GM13977 (cell line): ENCODE data around the gene KCNG1.

Experiments
- DNase-seq: peaks from one replicate; pipeline ENCODE4 v3.0.0; 2012; ENCODE audit warnings: low spot score
- in situ Hi-C: fragments of 300-500 bp; cut with MboI; formaldehyde crosslinking; loops from one replicate; pipeline ENCODE4 v1.12.0; 2022; ENCODE audit warnings: low sequenced_read_pairs, low pct_unique_long_range_greater_than_20kb, mixed read lengths, inconsistent platforms; ENCODE audit not compliant: unreplicated experiment
- TF ChIP-seq, protein P1 (sequence below): IDR thresholded peaks from 2 replicates; pipeline ENCODE4 v1.5.1; 2012; ENCODE audit warnings: mild to moderate bottlenecking, control low read depth; ENCODE audit not compliant: insufficient read depth; ENCODE audit errors: extremely low read depth, missing control alignments

The KCNG1 gene

DNA sequence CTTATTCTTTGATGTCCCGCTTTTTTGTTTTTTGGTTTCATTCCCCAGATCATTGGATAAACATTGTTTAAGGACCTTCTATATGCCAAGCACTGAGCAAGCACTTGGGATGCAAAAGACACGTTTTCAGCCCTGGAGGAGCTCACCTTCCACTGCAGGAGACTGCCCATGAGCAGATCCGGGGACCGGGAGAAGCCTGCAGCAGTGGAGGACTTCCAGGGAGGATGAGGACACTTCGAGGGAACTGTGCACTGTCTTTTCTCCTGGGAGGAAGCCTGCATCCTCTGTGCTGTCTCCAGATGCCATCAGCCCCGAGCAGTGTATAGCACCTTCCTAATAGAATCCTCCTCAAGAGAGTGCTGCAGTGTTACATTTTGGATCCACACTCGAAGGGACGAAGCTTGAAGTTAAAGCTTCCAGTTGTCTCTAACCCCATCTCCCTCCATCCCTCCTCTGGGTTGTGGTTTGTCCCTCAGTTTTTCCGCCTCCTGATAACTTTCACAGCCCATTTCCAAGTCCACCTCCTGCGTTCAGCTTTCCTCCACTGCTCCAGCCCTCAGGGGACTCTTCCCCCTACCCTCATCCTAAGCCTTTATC is 5.8 kb upstream of the KCNG1 start:
- TF ChIP-seq, protein P1, sequence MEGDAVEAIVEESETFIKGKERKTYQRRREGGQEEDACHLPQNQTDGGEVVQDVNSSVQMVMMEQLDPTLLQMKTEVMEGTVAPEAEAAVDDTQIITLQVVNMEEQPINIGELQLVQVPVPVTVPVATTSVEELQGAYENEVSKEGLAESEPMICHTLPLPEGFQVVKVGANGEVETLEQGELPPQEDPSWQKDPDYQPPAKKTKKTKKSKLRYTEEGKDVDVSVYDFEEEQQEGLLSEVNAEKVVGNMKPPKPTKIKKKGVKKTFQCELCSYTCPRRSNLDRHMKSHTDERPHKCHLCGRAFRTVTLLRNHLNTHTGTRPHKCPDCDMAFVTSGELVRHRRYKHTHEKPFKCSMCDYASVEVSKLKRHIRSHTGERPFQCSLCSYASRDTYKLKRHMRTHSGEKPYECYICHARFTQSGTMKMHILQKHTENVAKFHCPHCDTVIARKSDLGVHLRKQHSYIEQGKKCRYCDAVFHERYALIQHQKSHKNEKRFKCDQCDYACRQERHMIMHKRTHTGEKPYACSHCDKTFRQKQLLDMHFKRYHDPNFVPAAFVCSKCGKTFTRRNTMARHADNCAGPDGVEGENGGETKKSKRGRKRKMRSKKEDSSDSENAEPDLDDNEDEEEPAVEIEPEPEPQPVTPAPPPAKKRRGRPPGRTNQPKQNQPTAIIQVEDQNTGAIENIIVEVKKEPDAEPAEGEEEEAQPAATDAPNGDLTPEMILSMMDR: no peak
- in situ Hi-C loops: no loop called here
- no peak for DNase-seq

DNA sequence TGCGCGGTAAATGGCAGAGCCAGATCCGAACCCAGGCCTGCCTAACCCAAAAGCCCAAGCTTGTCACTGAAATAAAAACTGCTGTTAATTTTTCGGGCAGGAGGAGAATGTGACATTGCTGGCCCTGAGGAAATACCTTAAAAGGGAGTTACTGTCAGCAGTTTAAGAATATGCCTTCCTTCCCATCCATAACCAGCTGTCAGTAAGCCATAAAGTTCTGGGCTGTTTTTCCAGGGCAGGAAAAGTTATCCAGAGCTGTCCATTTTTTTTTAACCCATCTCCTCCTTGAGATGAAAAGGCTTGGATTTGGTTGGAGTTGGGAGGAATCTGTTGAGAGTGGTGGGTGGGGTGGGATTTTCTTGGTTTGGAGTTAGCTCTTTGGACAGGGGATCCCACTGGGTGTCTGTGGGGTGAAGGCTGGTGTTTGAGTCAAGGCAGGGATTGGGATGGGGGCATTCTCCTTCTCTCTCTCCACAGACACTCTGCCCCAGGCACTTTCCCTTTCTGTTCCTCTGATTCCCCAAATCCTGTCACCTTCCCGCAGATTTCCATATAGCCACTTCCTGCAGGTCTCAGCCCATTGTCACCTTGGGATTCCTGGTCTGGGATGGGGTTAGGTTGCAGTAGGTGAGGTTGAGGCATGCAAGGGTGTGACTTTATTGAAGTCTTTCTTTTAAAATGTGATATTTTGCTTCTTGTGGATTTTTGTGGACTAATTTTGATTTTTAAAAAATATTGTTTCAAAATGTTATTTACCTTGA is 4.3 kb upstream of the KCNG1 start:
- in situ Hi-C loops: no loop called here

DNA sequence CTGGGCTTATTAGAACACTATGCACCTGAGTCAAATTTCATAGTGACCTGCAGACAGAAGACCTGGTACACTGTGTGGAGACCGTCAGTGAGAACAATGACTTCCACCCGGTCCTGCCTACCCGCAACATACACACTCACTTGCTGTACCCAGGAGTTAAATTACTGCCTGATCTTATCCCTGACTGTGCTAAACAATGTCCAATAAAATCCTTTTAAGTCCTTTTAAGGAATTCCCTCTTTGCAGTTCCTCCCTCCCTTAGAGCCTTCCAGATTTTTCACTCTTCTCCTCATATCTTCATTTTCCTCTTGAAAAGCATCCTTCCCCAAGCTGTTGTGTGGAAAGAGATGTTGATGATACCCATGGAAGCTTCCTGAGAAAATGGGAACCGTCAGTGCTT is 3.4 kb upstream of the KCNG1 start:
- TF ChIP-seq, protein P1: no peak
- in situ Hi-C loops: no loop called here
- DNase-seq: no peak

More for the DNA sequence above, 4.3 kb upstream of the KCNG1 start:
- TF ChIP-seq, protein P1: no peak
- no peak for DNase-seq

DNA sequence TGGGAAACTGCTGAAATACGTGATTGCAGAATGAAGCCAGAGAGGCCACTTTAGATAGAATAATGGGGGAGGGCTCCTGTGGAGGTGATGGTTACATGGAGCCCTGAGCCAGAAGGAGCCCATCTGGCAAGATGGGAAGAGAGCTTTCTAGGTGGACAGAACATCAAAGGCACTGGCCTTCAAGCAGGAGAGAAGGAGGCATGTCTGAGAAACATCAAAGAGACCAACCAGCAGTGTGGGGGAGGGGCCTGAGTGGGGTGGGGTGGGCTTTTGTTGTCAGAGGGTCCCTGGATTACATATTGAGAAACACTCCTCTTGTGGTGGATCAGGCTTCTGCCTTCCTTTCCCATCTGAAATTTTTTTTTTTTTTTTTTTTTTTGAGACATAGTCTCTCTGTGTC is 1.9 kb upstream of the KCNG1 start:
- in situ Hi-C loops: no loop called here
- no peak for DNase-seq
- TF ChIP-seq, protein P1: no peak

DNA sequence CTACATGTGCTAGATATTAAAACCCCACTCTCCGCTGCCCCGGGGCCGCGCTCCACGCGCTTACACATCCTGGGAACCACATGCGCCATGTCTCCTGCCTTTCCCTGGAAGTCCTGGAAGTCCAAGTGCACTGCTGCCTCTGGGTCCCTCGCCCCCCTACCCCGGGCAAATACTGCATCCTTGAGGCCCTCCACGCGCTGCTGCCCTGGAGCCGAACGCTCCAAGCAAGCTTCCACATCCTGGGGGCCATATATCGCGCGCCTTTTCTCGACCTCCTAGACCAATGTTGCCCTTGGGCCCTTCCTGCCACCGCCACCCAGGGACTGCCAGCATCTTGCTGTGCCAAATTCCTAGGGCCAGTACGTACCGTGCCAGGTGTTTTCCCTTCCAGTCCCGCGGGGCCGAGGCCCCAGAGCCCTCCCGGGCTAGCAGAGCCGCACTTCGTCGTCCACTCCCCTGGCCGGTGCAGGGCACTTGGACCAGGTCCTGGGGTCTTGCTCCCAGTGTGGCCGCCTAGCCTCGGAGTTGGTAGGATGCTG is 779 bp upstream of the KCNG1 start:
- in situ Hi-C loops: no loop called here
- TF ChIP-seq, protein P1: no peak
- DNase-seq: no peak

DNA sequence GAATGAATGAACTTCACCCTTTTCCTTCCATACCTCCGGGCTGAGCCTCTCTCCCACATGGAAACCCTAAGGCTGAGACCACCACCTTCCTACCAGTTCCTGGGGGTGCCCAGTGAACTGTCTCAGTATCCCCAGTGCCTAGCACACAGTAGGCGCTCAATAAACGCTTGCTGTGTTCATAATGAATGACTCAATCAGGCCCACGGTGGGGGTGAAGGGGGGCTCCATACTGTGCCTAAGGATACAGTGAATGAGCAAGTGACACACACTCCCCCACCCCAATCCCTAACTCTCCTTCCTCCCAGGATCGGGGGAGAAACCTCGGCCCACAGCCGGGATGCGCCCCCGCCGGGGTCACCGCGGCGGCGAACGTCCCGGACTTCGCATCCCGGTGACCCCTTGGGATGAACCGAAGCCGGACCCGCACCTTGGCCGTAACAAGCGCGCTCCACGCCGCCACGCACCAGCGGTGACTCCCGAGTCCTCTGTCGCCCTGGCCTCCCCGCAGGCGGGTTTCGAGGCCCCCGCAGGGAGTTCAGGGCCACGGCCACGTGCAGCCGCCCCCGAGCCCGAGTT is 592 bp downstream of the KCNG1 start:
- in situ Hi-C loops: no loop called here
- TF ChIP-seq, protein P1: no peak

More for the DNA sequence above, 592 bp downstream of the KCNG1 start:
- no peak for DNase-seq
